Activated CD4-positive, alpha-beta memory T cell treated with anti-CD3 and anti-CD28 coated beads for 36 hours (primary cell): Measurements from ENCODE around the gene LRRIQ4. TPM values are rescaled to one million over a fixed set of nuclear protein-coding genes. Genes with fewer than 3 reads are reported as not detected.

Experiments used
- CTCF ChIA-PET: fragments of 350-600 bp; sonication (Branson Sonifier 250); formaldehyde crosslinking; loops from one replicate; lab custom pipeline; 2021; ENCODE audit warnings: antibody characterized with exemption, inconsistent platforms; lab: Charles Lee
- POLR2A ChIA-PET: fragments of 350-600 bp; sonication (Branson Sonifier 250); formaldehyde crosslinking; loops from one replicate; lab custom pipeline; 2021; ENCODE audit warnings: antibody characterized with exemption; lab: Charles Lee
- DNase-seq: peaks from one replicate; pipeline ENCODE4 v3.0.0-alpha.2; 2020
- H3K27ac Mint-ChIP-seq: one replicate; pipeline ENCODE4 v1.8.0; 2021; ENCODE audit warnings: mixed read lengths
- H3K27me3 Mint-ChIP-seq: one replicate; pipeline ENCODE4 v1.8.0; 2021; ENCODE audit warnings: mixed read lengths
- H3K36me3 Mint-ChIP-seq: one replicate; pipeline ENCODE4 v1.8.0; 2021; ENCODE audit warnings: mixed read lengths
- H3K4me1 Mint-ChIP-seq: one replicate; pipeline ENCODE4 v1.8.0; 2021; ENCODE audit warnings: low read depth, mixed read lengths
- H3K4me3 Mint-ChIP-seq: one replicate; pipeline ENCODE4 v1.8.0; 2021; ENCODE audit warnings: mild to moderate bottlenecking, mixed read lengths
- H3K9me3 Mint-ChIP-seq: one replicate; pipeline ENCODE4 v1.8.0; 2021; ENCODE audit warnings: mixed read lengths
- intact Hi-C: fragments of 100-400 bp; cut with micrococcal nuclease; formaldehyde crosslinking; loops from one replicate; pipeline ENCODE4 v1.15.1; 2023
- total RNA-seq, 2 experiments: library from RNA; stranded (reverse); gene quantifications; one replicate each; pipeline ENCODE4 v1.2.3, GENCODE V29; 2021

LRRIQ4 gene
- total RNA-seq, 2 experiments from 2014 or later, result 0.14 TPM; not detected in 1

- intact Hi-C loops, result no loop called here
- Mint-ChIP-seq H3K27ac (peak overlapping the region; percentile 97), H3K36me3 (peaks cover 31% of the 10 kb centered on the region), H3K4me1 (peaks cover 44% of the 10 kb centered on the region), H3K9me3 (no peaks in the 10 kb centered on the region), H3K27me3 (no peaks in the 10 kb centered on the region), H3K4me3 (peak overlapping the region; percentile 96)
- DNase-seq, result no peak
- ChIA-PET CTCF (interaction anchor here (0.6 kb wide), 1 partner anchor 24 kb away, joined by 3 read pairs; no protein-coding TSS in a partner anchor), POLR2A (interaction anchor here (0.7 to 3.5 kb wide), 3 partner anchors 11 to 407 kb away, joined by 3 to 34 read pairs (median 3); partner anchors contain the start of genes PHC3, SEC62 and TERC)
Observed at GRCh38 chr3:169774186-169774585, 38.5 kb upstream of the LRRIQ4 start.

- Mint-ChIP-seq H3K4me3 (no peak overlapping the region), H3K4me1 (peaks cover 54% of the 10 kb centered on the region), H3K9me3 (no peaks in the 10 kb centered on the region), H3K36me3 (peaks cover 51% of the 10 kb centered on the region), H3K27me3 (no peaks in the 10 kb centered on the region), H3K27ac (no peak overlapping the region)
- intact Hi-C loops, result no loop called here
- DNase-seq, result no peak
- CTCF ChIA-PET, result no interaction called here
- POLR2A ChIA-PET, result no interaction called here
Observed at GRCh38 chr3:169777822-169778221, 34.8 kb upstream of the LRRIQ4 start.

GRCh38 chr3:169780742-169781141 lies 31.9 kb upstream of the LRRIQ4 start:
- CTCF ChIA-PET, result interaction anchor here (0.6 kb wide), 1 partner anchor 187 kb away, joined by 3 read pairs; no protein-coding TSS in a partner anchor
- H3K9me3 Mint-ChIP-seq, result no peaks in the 10 kb centered on the region
- no peaks in the 10 kb centered on the region for H3K27me3 Mint-ChIP-seq
- peaks cover 48% of the 10 kb centered on the region for H3K36me3 Mint-ChIP-seq
- H3K4me1 Mint-ChIP-seq, result peaks cover 36% of the 10 kb centered on the region
- H3K27ac Mint-ChIP-seq, result peak overlapping the region; percentile 6
- POLR2A ChIA-PET, result no interaction called here
- intact Hi-C loops, result no loop called here
- no peak for DNase-seq
- no peak overlapping the region for H3K4me3 Mint-ChIP-seq

- intact Hi-C loops, result no loop called here
- POLR2A ChIA-PET, result no interaction called here
- CTCF ChIA-PET, result no interaction called here
- H3K27ac Mint-ChIP-seq, result peak overlapping the region; percentile 6
- H3K36me3 Mint-ChIP-seq, result peaks cover 49% of the 10 kb centered on the region
- peaks cover 30% of the 10 kb centered on the region for H3K4me1 Mint-ChIP-seq
- H3K27me3 Mint-ChIP-seq, result no peaks in the 10 kb centered on the region
- H3K4me3 Mint-ChIP-seq, result no peak overlapping the region
- H3K9me3 Mint-ChIP-seq, result no peaks in the 10 kb centered on the region
- DNase-seq, result no peak
Observed at GRCh38 chr3:169781209-169781855, 31.3 kb upstream of the LRRIQ4 start.

GRCh38 chr3:169787120-169787519 lies 25.6 kb upstream of the LRRIQ4 start:
- Mint-ChIP-seq H3K36me3 (peaks cover 25% of the 10 kb centered on the region), H3K4me3 (no peak overlapping the region), H3K27me3 (no peaks in the 10 kb centered on the region), H3K9me3 (no peaks in the 10 kb centered on the region), H3K27ac (no peak overlapping the region), H3K4me1 (peaks cover 2% of the 10 kb centered on the region)
- POLR2A ChIA-PET, result no interaction called here
- intact Hi-C loops, result no loop called here
- no peak for DNase-seq
- CTCF ChIA-PET, result no interaction called here

- no peak for DNase-seq
- Mint-ChIP-seq H3K27ac (no peak overlapping the region), H3K36me3 (peaks cover 21% of the 10 kb centered on the region), H3K27me3 (no peaks in the 10 kb centered on the region), H3K4me1 (peaks cover 2% of the 10 kb centered on the region), H3K4me3 (no peak overlapping the region), H3K9me3 (no peaks in the 10 kb centered on the region)
- CTCF ChIA-PET, result no interaction called here
- intact Hi-C loops, result no loop called here
- POLR2A ChIA-PET, result no interaction called here
Observed at GRCh38 chr3:169787791-169788190, 24.9 kb upstream of the LRRIQ4 start.

GRCh38 chr3:169790219-169790618 lies 22.5 kb upstream of the LRRIQ4 start:
- no peaks in the 10 kb centered on the region for H3K27me3 Mint-ChIP-seq
- H3K9me3 Mint-ChIP-seq, result no peaks in the 10 kb centered on the region
- H3K4me1 Mint-ChIP-seq, result peaks cover 2% of the 10 kb centered on the region
- H3K27ac Mint-ChIP-seq, result no peak overlapping the region
- no peak overlapping the region for H3K4me3 Mint-ChIP-seq
- H3K36me3 Mint-ChIP-seq, result peaks cover 19% of the 10 kb centered on the region
- DNase-seq, result no peak
- POLR2A ChIA-PET, result no interaction called here
- CTCF ChIA-PET, result no interaction called here
- intact Hi-C loops, result no loop called here

GRCh38 chr3:169790687-169791429 lies 21.8 kb upstream of the LRRIQ4 start:
- intact Hi-C loops, result no loop called here
- H3K4me1 Mint-ChIP-seq, result peaks cover 2% of the 10 kb centered on the region
- H3K27ac Mint-ChIP-seq, result no peak overlapping the region
- ChIA-PET POLR2A (no interaction called here), CTCF (no interaction called here)
- no peak overlapping the region for H3K4me3 Mint-ChIP-seq
- no peak for DNase-seq
- peaks cover 16% of the 10 kb centered on the region for H3K36me3 Mint-ChIP-seq
- H3K9me3 Mint-ChIP-seq, result no peaks in the 10 kb centered on the region
- no peaks in the 10 kb centered on the region for H3K27me3 Mint-ChIP-seq

- intact Hi-C loops, result no loop called here
- no peak overlapping the region for H3K4me3 Mint-ChIP-seq
- DNase-seq, result no peak
- CTCF ChIA-PET, result no interaction called here
- peaks cover 3% of the 10 kb centered on the region for H3K4me1 Mint-ChIP-seq
- no peaks in the 10 kb centered on the region for H3K9me3 Mint-ChIP-seq
- POLR2A ChIA-PET, result no interaction called here
- H3K27me3 Mint-ChIP-seq, result no peaks in the 10 kb centered on the region
- H3K27ac Mint-ChIP-seq, result no peak overlapping the region
- peaks cover 7% of the 10 kb centered on the region for H3K36me3 Mint-ChIP-seq
Observed at GRCh38 chr3:169792359-169792758, 20.3 kb upstream of the LRRIQ4 start.

- CTCF ChIA-PET, result no interaction called here
- Mint-ChIP-seq H3K27me3 (no peaks in the 10 kb centered on the region), H3K27ac (no peak overlapping the region), H3K36me3 (peaks cover 4% of the 10 kb centered on the region), H3K4me3 (no peak overlapping the region), H3K9me3 (no peaks in the 10 kb centered on the region), H3K4me1 (no peaks in the 10 kb centered on the region)
- DNase-seq, result no peak
- intact Hi-C loops, result no loop called here
- POLR2A ChIA-PET, result no interaction called here
Observed at GRCh38 chr3:169804681-169805080, 8.0 kb upstream of the LRRIQ4 start.

GRCh38 chr3:169809230-169809795 lies 3.4 kb upstream of the LRRIQ4 start:
- Mint-ChIP-seq H3K27me3 (no peaks in the 10 kb centered on the region), H3K36me3 (no peaks in the 10 kb centered on the region), H3K27ac (no peak overlapping the region), H3K4me3 (no peak overlapping the region), H3K4me1 (peaks cover 18% of the 10 kb centered on the region), H3K9me3 (no peaks in the 10 kb centered on the region)
- ChIA-PET CTCF (interaction anchor here (0.7 kb wide), 1 partner anchor 426 kb away, joined by 3 read pairs; no protein-coding TSS in a partner anchor), POLR2A (interaction anchor here (0.6 to 1.1 kb wide), 2 partner anchors 37 to 372 kb away, joined by 3 to 4 read pairs; partner anchors contain the start of gene PHC3)
- DNase-seq, result no peak
- intact Hi-C loops, result no loop called here
